HG02943 (cell line): ENCODE results near the gene CLK3.

Source experiments
- ATAC-seq: cut with Tn5 transposase; IDR thresholded peaks from one replicate; pipeline ENCODE4 v1.9.1; 2021; ENCODE audit warnings: mild to moderate bottlenecking, low read depth, moderate library complexity; ENCODE audit not compliant: unreplicated experiment

Gene CLK3

DNA sequence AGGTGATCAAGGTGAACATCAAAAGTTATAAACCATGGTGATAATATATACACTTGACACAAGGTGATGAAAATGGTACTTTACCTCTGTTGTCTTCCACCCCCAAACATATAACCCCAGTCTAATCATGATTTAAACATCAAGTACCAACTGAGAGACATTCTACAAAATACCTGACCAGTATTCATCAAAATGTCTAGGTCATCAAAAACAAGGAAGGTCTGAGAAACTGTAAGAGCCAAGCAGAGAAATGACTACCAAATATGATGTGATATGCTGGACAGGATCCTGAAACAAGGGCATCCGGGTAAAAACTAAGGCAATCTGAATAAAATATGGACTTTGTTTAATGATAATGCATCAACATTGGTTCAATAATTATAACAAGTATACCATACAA lies 52.3 kb downstream of the CLK3 start:
- no peak for ATAC-seq

DNA sequence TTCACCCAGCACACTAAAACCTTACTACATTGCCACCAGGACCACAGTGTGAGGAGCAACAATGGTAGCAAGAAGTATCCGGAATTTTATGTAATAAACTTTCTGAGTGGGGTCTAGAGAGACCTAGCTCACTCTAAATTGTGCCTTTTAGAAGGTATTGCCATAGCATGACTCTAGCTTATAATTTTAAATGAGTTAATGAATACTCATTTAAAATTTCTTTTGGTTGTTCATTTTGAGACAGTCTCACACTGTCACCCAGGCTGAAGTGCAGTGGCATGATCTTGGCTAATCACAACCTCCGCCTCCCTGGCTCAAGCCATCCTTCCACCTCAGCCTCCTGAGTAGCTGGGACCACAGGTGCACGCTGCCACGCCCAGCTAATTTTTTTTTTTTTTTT lies 54.0 kb downstream of the CLK3 start:
- ATAC-seq, result no peak

DNA sequence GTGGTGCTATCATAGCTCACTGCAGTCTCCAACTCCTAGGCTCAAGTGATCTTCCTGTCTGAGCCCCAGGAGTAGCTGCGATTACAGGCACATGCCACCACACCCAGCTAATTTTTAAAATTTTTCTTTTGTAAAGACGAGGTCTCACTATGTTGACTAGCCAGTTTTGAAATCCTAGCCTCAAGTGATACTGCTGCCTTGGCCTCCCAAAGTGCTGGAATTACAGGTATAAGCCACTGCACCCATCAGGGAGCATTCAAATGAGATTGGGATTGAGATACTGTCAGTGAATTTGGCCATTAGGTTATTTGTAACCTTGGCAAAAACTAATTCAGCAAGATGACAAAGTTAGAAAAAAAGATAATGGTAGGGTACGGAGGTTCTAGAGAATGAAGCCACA lies 58.5 kb downstream of the CLK3 start:
- no peak for ATAC-seq

DNA sequence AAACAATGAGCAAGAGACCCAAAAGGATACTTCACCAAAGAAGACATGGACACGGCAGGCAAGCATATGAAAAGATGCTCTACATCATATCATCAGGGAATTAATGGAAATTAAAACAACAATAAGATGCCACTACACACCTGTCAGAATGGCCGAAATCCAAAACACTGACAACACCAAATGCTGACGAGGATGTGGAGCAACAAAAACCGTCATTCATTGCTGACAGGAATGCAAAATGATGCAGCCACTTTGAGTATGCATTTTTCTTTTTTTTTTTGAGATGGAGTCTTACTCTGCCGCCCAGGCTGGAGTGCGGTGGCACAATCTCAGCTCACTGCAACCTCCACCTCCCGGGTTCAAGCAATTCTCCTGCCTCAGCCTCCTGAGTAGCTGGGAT lies 61.2 kb downstream of the CLK3 start:
- no peak for ATAC-seq
